ENCODE measurements around the gene VAPB.

The VAPB gene

DNA sequence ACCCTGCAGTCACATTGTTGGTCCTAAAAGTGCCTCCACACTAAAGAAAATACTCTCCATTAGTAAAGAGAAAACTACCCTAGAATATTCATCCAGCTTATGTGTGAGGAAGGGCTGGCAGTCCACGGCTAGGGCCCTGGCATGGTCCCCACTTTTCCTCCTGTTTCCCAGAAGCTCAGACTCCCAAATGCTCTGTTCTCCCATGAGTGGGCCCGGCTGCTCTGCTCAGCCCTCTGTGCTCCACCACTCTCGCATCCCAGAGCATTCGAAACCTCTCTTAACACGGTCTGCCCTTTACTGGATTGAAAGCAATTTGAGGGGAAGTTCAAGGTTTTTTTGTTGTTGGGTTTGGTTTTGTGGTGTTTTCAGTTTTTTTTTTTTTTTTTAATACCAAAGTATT is 64.4 kb downstream of the VAPB start:
- TF ChIP-seq CTCF (conservative IDR thresholded peaks at IDR 0.05; ENCODE audit: control insufficient read depth, insufficient read depth, low read depth, low read length), result no peak
- H3K4me3 ChIP-seq (ENCODE audit: control insufficient read depth, low read depth, low read length), result no peak overlapping the region
- no peak for DNase-seq (ENCODE audit: low read depth)

DNA sequence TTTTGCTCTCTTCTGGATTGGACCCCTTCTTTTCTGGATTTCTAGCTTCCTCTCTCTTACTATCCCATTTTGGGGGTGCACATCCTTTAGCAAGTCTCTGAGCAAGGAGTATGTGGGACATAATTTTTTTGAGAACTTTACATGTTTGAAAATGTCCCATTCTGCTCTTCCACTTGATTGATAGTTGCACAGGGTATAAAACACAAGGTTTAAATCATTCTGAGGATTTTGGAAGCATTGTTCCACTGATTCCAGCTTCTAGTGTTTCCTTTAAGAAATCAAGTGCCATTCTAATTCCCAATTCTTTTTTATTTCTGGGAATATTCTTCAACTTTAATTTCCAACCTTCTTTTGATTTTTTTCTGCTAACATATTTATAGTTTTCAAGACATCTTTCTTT is 65.4 kb downstream of the VAPB start:
- no peak for DNase-seq (ENCODE audit: low read depth)
- TF ChIP-seq CTCF (conservative IDR thresholded peaks at IDR 0.05; ENCODE audit: control insufficient read depth, insufficient read depth, low read depth, low read length), result no peak
- no peak overlapping the region for H3K4me3 ChIP-seq (ENCODE audit: control insufficient read depth, low read depth, low read length)

- no peak overlapping the region for H3K4me3 ChIP-seq (ENCODE audit: control insufficient read depth, low read depth, low read length)
- no peak for TF ChIP-seq CTCF (conservative IDR thresholded peaks at IDR 0.05; ENCODE audit: control insufficient read depth, insufficient read depth, low read depth, low read length)
- DNase-seq (ENCODE audit: low read depth), result peak; percentile 93
Observed at GRCh38 chr20:58457083-58457695, 68.2 kb downstream of the VAPB start.

DNA sequence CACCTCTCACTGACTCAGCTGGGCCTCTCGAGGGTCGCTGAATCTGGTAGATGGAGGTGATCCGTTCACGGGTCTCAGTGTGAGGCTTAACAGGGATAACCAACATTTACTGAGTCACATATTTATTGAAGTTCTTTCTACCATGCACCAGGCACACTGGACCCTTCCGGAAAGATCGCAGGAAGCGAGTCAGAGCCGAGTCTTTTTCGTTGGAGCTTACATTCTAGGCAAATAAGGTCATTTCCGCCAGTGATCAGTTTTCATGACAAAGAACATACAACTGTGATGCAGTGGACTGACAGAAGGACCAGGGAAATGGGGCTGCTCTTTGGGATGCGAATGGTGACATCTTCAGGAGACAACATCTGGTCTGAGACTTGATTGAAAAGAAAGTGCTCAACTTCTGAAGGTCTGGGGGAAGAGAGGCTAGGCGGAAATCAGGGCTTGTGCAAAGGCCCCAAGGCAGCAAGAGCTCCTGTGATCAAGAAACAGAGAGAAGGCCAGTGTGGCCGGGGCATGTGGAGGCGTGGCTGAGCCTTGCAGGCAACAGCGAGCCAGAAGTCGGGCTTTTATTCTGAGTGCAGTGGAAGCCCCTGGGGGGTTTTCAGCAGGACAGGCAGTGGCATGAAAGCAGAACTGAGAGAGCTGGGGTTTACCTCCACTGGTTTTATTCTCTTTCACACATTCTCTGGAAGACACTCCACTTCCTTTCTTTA is 69.5 kb downstream of the VAPB start:
- peak; percentile 37 for DNase-seq (ENCODE audit: low read depth)
- H3K4me3 ChIP-seq (ENCODE audit: control insufficient read depth, low read depth, low read length), result no peak overlapping the region
- no peak for TF ChIP-seq CTCF (conservative IDR thresholded peaks at IDR 0.05; ENCODE audit: control insufficient read depth, insufficient read depth, low read depth, low read length)

DNA sequence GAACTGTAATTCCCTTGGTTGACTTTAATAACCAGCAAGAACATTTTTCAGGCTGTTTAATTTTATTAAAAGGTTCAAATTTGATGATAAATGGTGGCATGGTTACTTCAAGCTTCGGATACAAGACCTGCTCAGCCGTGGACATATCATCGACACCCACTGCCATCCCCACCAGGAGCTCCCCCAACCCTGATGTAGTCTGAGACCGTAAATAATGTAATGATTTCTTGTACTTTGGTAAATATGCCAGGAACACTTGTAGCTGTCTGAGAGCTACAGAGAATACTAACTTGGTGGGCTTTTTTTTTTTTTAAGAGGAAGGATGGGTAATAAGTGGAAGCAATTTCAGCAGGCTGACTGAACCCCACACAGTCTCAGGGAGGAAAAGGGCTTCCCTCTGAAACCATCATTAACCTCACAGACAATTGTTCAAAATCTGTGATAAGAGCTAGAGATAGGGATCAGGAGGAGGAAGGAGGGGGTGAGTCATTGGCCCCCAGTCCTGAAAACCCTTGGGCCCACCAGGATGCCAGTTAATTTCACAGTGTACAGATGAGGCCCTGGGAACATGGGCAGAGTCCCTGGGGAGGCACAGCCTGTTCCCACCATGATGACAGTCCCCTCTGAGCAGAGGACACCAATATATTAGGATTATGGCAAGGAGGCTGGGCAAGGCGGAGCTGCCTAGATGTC is 70.2 kb downstream of the VAPB start:
- TF ChIP-seq CTCF (conservative IDR thresholded peaks at IDR 0.05; ENCODE audit: control insufficient read depth, insufficient read depth, low read depth, low read length), result no peak
- no peak overlapping the region for H3K4me3 ChIP-seq (ENCODE audit: control insufficient read depth, low read depth, low read length)

DNA sequence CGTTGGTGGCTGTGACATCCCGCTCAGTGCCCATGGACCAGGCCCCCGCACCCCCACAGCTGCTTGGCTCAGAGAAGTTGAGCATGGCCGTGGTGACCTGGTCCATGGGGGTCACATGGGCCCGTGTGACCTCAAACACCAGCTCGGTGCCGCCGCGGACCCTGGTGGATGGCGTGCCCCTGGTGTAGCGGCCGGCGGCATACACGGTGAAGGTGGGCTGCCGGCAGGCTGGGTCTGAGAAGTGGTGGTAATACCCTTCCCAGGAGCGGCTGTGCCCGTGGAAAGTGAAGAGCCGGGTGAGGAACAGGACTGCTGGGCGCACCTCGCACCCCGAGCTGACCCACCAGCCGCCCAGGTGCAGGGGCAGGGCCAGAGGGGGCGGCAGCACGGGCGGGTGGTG is 72.1 kb downstream of the VAPB start:
- DNase-seq (ENCODE audit: low read depth), result no peak
- TF ChIP-seq CTCF (conservative IDR thresholded peaks at IDR 0.05; ENCODE audit: control insufficient read depth, insufficient read depth, low read depth, low read length), result no peak
- H3K4me3 ChIP-seq (ENCODE audit: control insufficient read depth, low read depth, low read length), result no peak overlapping the region

More for the DNA sequence above, 70.2 kb downstream of the VAPB start:
- DNase-seq (ENCODE audit: low read depth), result no peak
